ENCODE measurements around the gene ELP4.

GRCh38 chr11:31500560-31500959, 9.0 kb upstream of the ELP4 start:
- no peak for TF ChIP-seq CTCF (IDR thresholded peaks at IDR 0.05; ENCODE audit: insufficient read depth, low read length, poor library complexity, severe bottlenecking)
- no peak for TF ChIP-seq EZH2phosphoT487 (conservative IDR thresholded peaks at IDR 0.05; ENCODE audit: low read length)

Measured in SU-DHL-6 (cell line).